Esophagus (tissue), 2 donors: ENCODE measurements around the gene NT5M. TPM values are rescaled to one million over a fixed set of nuclear protein-coding genes. Genes with fewer than 3 reads are reported as not detected.

Experiments used
- H3K27ac ChIP-seq, 2 donors: one replicate each; pipeline ENCODE4 v1.5.1; 2013; ENCODE audit warnings: low read depth in 2 of 2, mild to moderate bottlenecking in 2 of 2, inconsistent platforms in 1 of 2, low read length in 1 of 2, moderate library complexity in 1 of 2
- H3K27me3 ChIP-seq, 2 donors: one replicate each; pipeline ENCODE4 v1.6.1; 2013; ENCODE audit warnings: low read length in 2 of 2, control low read depth in 1 of 2, mild to moderate bottlenecking in 1 of 2; ENCODE audit not compliant: insufficient read depth in 2 of 2, control insufficient read depth in 1 of 2
- H3K36me3 ChIP-seq, 2 donors: one replicate each; pipeline ENCODE4 v1.6.1; 2013; ENCODE audit warnings: low read length in 1 of 2; ENCODE audit not compliant: control insufficient read depth in 2 of 2, insufficient read depth in 2 of 2
- H3K4me1 ChIP-seq, 2 donors: one replicate each; pipeline ENCODE4 v1.6.1; 2013; ENCODE audit warnings: low read length in 1 of 2; ENCODE audit not compliant: control insufficient read depth in 2 of 2, insufficient read depth in 2 of 2
- H3K4me3 ChIP-seq, 2 donors: one replicate each; pipeline ENCODE4 v1.5.1; 2013; ENCODE audit warnings: low read length in 2 of 2, mild to moderate bottlenecking in 2 of 2, low read depth in 1 of 2, moderate library complexity in 1 of 2
- H3K9me3 ChIP-seq, 2 donors: one replicate each; pipeline ENCODE4 v1.6.1; 2013; ENCODE audit warnings: mild to moderate bottlenecking in 2 of 2, low read depth in 1 of 2, low read length in 1 of 2, moderate library complexity in 1 of 2; ENCODE audit not compliant: control insufficient read depth in 2 of 2, insufficient read depth in 1 of 2
- WGBS, 2 donors: extraction: QIAGEN DNeasy Blood & Tissue Kit; methylation state at CpG; one replicate each; pipeline ENCODE4 v1.1.7; 2013; 5-methylcytosine and 5-hydroxymethylcytosine counted together
- polyA plus RNA-seq, 2 donors: library from polyadenylated mRNA; stranded (reverse); fragments of 200-250 nt; gene quantifications; one replicate each; pipeline ENCODE4 v1.2.3, GENCODE V29; 2013
- donor health status: healthy with polysubstance abuse.
- donor health status: Bipolar disorder and iron deficiency.

Gene NT5M
- polyA plus RNA-seq, 2 donors = 2.1 to 2.4 TPM

DNA sequence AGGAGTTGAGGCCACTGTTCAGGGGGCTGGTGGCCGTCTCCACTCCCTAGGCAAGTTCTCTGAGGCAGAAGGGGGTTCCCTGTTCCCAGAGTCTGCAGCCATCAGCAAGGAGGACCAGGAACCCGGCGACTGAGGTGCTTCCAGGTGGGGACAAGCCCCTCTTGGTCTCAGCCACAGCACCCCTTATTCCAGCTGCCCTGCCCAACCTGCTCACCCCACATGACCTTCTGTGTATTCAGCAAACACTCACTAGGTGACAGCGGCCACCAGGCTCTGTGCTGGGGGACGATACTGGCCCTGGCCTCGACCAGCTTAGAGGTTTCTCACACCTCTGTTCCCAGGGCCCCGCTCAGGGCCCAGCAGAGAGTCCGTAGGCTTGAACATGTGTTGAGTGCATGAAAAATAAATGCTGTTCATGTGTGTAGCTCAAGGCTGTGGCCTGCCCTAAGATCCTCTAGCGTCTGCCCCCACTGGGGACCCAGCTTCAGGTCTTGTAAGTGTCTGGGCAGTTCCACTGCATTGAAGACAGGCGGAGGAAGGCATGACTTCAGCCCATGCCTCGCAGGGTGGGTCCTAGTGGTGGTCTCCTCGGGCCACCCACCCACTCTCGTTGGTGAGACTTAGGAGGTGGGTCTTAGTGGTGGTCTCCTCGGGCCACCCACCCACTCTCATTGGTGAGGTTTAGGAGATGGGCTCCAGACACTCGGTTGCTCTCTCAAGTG is 44.2 kb downstream of the NT5M start:
- Histone ChIP-seq H3K4me3 (no peak overlapping the region), H3K27ac (no peak overlapping the region), H3K9me3 (peaks cover 0 to 3% of the 10 kb centered on the region in 2 donors), H3K27me3 (no peaks in the 10 kb centered on the region), H3K4me1 (peaks cover 0 to 2% of the 10 kb centered on the region in 2 donors), H3K36me3 (no peaks in the 10 kb centered on the region)
- WGBS, 2 donors = 91 to 92% methylated on average over 15 of the region's 15 CpGs

DNA sequence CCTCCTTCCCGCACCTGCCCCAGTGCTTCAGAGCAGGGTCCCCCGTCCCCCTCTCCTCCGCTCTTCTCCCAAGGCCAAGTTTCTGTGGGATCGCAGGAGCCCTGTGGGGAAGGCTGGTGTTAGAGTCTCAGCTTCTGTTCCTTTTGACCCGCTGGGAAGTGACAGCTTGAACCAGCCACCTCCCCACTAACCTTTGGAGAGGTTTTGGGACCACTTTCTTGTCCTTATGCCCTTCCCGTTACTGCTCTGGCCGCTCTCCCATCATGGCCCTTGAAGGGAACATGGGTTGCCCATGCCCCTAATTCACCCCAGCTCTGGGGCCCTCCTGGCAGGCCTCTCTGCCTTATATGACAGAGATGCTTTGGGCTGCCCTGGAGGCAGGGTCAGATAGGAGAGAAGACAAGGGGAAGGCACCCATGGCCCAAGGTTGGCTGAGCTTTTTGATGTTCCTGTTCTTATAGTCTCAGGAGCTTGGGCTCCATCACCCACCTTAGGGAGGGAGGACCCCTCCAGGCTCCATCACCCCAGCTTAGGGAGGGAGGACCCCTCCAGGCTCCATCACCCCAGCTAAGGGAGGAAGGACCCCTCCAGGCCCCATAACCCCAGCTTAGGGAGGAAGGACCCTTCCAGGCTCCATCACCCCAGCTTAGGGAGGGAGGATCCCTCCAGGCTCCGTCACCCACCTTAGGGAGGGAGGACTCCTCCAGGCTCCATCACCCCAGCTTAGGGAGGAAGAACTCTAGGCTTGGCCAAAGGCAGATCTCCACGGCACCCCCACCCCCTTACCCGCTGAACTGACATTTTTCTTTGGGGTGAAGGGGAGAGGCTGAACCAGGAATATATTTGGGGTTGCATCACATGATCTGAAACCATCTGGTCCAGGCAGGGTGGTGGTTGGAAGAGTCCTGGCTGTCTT is 45.0 kb downstream of the NT5M start:
- H3K4me3 ChIP-seq = no peak overlapping the region
- no peaks in the 10 kb centered on the region for H3K36me3 ChIP-seq
- no peak overlapping the region for H3K27ac ChIP-seq
- H3K4me1 ChIP-seq = peaks cover 0 to 2% of the 10 kb centered on the region in 2 donors
- no peaks in the 10 kb centered on the region for H3K27me3 ChIP-seq
- WGBS, 2 donors = 90 to 91% methylated on average over 10 of the region's 10 CpGs
- peaks cover 0 to 3% of the 10 kb centered on the region in 2 donors for H3K9me3 ChIP-seq

DNA sequence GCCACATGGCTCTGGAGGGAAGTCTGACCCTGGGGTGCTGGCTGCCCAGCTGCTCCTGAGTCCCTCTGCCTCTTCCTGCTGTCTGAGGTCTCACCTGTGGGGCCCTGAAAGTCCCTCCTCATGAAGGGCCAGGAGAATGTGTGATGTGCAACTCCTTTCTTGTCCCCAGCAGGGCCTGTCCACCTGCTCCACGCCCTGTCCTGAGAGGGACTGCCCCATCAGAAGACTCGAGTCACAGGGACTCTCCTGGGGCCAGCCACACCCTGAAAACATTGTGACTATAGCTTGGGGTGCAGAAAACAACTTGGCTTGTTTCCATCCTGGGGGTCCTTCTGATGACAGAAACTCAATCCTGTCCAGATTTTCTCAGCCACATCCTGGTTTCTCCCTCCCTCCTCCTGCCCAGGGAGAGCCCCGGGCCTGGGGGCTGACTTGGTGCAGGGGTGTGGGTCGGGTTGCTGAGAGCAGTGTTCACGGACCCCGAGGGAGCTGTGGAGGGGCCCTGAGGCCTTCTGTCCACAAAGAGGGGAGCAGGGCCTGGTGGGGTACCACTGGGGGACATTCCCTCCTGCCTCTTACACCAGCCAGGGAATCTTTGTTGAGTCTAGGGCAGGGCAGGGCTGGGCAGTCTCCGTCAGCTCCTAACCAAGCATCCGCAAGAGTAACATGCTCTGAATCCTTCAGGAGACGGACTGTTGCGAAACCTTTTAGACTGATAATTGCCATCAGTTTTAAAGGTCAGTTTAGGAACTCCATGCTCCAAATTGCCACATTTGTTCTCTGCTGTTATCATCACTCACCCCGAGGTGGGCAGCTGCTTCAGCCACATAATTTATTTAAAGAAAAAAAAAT is 45.9 kb downstream of the NT5M start:
- no peak overlapping the region for H3K27ac ChIP-seq
- 49 to 57% methylated on average over 11 of the region's 11 CpGs for WGBS, 2 donors
- H3K27me3 ChIP-seq = no peaks in the 10 kb centered on the region

DNA sequence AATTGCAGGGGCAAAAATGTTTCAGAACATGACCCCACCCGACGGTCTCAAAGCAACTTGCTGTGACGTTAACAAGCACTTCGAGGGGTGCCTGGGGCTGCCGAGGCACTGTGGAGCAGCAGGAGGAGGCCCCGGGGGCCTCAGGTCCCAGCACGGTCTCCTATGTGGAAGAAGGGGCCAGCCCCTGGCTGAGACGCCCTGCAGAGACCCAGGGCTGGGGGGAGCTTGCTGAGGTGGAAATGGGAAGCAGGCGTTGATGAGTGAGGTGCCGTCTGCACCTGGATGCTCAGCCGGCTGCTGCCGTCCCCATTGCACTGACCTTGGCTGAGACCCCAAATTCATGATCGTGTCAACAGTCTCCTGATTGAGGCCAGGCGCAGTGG is 46.5 kb downstream of the NT5M start:
- Histone ChIP-seq H3K4me3 (no peak overlapping the region), H3K36me3 (no peaks in the 10 kb centered on the region), H3K27me3 (no peaks in the 10 kb centered on the region), H3K4me1 (peaks cover 0 to 2% of the 10 kb centered on the region in 2 donors), H3K9me3 (no peaks in the 10 kb centered on the region), H3K27ac (no peak overlapping the region)
- WGBS, 2 donors = 67 to 69% methylated on average over 14 of the region's 14 CpGs

More for the DNA sequence above, 45.9 kb downstream of the NT5M start:
- Histone ChIP-seq H3K36me3 (no peaks in the 10 kb centered on the region), H3K9me3 (no peaks in the 10 kb centered on the region), H3K4me3 (no peak overlapping the region), H3K4me1 (peaks cover 0 to 2% of the 10 kb centered on the region in 2 donors)

DNA sequence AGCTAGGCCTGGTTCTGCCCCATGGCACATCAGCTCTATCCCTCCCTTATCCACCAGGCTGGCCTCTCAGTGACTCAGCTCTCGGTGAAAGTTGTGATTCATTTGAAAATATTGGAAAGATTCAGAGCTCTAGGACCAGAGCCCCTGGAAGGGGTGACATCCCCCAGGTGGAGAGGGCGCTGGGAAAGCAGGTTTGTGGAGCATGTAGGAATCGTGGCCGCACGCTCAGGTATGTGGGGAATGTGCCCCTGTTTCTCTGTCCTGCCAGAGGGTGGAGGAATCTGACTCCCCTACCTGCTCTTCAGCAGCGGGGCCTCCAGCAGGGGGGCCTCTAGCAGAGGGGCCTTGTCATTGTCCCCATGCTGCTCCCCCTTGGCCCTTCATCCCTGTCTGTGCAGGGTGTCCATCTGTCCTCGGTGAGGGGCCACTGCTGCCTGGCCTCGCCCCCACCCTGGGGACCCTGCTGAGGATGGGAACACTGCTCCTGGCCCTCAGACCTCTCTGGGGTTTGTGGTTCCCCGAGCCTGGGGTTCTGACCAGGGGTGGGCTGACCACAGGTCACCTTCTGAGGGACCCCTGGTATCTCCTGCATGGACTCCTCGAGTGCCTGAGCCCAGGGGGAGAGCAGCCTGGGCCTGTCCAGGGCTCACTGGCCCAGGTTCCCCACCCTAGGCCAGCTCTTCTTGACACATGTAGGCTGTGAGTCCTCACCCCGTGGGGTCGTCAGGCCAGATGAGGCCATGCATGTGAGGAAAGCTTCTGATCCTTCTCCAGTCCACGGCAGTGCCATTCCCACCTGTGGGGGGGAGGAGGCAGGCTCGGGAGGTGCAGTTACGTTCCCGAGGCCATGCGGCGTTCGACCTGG is 47.5 kb downstream of the NT5M start:
- Histone ChIP-seq H3K36me3 (no peaks in the 10 kb centered on the region), H3K9me3 (no peaks in the 10 kb centered on the region), H3K27ac (no peak overlapping the region), H3K27me3 (no peaks in the 10 kb centered on the region), H3K4me1 (peaks cover 0 to 2% of the 10 kb centered on the region in 2 donors), H3K4me3 (no peak overlapping the region)
- 72 to 78% methylated on average over 19 of the region's 19 CpGs for WGBS, 2 donors

DNA sequence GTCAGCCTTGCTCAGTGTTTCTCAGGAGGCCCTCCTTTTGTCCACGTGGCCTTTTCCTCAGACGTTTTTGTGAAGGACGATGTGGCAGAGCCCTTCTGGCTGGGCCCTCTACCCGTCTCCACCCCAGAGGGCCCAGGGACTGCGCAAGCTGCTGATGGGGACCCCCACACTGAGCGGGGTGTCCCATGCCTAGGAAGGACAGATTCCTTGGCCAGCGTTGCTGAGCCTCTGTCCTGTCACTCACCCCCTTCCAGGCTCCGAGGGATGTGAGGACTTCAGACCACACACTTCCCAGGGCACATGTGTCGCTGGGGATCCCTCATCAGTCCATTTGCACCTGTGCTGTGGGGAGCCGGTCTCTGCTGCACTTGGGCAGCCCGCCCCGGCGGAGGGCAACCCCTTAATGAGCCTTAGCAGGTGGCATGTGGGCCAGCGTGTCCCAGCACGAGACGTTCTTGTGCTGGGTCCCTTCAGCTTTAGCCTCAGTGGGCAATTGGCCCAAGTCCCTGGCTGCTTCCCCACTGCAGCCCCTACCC is 48.3 kb downstream of the NT5M start:
- Histone ChIP-seq H3K4me1 (peaks cover 0 to 2% of the 10 kb centered on the region in 2 donors), H3K9me3 (no peaks in the 10 kb centered on the region), H3K4me3 (no peak overlapping the region), H3K27ac (no peak overlapping the region), H3K36me3 (no peaks in the 10 kb centered on the region), H3K27me3 (no peaks in the 10 kb centered on the region)
- 66 to 74% methylated on average over 16 of the region's 16 CpGs for WGBS, 2 donors

DNA sequence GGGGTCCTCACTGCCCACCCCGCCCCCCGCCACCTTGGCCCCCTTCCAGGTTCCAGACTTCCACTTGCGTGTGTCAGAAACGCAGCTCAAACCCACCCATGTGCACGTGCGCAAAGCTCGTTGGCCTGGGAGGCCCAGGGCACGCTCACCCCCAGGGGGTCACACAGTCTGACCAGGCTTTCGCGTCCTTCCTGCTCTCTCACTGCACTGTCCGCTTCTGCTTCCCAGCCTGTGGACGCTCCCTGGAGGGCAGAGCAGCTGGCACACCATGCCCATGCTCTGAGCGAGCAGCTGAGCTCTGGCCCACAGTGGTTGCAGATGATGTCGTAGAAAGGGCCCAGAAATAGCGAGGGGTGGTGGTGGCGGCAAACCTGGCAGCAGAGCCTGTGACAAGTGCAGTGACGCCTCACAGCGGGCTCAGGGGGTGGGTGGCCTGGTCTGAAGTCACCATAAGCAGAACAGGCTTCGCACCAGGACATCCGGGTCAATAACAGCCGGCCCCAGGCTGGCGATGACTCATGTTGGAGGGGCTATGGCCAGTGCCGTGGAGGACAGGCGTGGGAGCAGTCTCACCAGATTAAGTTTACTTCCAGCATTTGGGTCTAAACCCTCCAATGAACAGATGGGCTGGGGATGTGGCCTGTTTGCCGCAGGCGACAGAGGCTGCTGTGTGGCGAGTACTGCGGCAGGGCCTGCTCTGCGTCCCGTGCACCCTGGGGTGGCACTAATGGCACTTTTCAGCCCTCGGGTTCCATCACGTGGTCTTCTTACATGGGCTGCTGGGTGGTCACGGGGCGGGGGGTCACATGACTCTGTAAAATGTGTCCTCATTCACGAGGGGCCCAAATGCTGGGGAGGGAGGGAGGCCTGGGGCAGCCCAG is 49.0 kb downstream of the NT5M start:
- no peak overlapping the region for H3K27ac ChIP-seq
- WGBS, 2 donors = 59 to 66% methylated on average over 35 of the region's 35 CpGs

More for the DNA sequence above, 49.0 kb downstream of the NT5M start:
- Histone ChIP-seq H3K36me3 (no peaks in the 10 kb centered on the region), H3K4me1 (peaks cover 0 to 2% of the 10 kb centered on the region in 2 donors), H3K9me3 (no peaks in the 10 kb centered on the region), H3K4me3 (no peak overlapping the region), H3K27me3 (no peaks in the 10 kb centered on the region)
